ENCODE data around the gene HES6.

Gene HES6

DNA sequence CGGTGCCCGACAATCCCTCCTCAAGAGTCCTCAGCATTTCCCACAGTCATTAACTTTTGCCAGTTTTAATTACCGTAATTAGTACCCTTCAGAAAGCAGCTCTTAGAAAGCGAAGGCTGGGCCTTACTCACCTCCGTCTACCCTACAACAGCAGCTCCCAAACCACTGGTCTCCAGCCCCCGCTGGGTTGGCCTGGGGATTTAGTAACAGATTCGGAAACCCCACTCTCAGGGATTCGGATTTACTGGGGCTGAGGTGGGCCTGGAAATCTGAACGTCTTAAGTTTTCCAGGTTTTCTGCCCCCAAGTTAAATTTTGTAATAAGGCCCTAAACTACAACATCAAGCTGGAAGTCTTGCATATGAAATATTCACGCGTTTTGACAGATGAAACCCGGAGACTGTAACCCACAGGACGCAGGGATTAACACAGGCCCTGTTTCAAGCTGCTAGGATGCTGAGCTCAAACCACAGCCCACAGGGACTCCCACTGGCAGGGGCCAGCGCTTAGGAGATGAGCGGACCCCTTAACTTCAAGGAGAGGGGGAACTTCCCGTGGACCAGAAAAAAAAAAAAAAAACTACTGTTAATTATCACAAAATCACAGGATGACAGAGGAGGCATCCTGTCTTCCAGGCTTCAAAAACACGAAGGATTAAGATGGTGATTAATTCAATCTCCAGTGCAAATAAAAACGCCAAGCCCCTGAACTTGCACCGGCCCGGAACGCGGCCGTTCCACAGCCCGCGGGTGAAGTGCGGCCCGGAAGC, 37.3 kb downstream of the HES6 start:
- CTCF ChIA-PET: interaction anchor here (0.6 to 0.7 kb wide), 2 partner anchors 13 to 457 kb away, joined by 3 read pairs; no protein-coding TSS in a partner anchor
- POLR2A ChIA-PET (ENCODE audit: low non-redundant PET): no interaction called here
- TF ChIP-seq CTCF (conservative IDR thresholded peaks at IDR 0.05; ENCODE audit: low read depth): no peak

GRCh38 chr2:238190445-238190844, 49.4 kb downstream of the HES6 start:
- ChIA-PET CTCF (interaction anchor here (0.9 kb wide), 1 partner anchor 17 kb away, joined by 3 read pairs; no protein-coding TSS in a partner anchor), POLR2A (ENCODE audit: low non-redundant PET) (interaction anchor here (0.6 kb wide), 1 partner anchor 213 kb away, joined by 3 read pairs; no protein-coding TSS in a partner anchor)
- no peak overlapping the region for H3K27ac ChIP-seq
- DNase-seq (ENCODE audit: low spot score): no peak
- no peak for TF ChIP-seq CTCF (conservative IDR thresholded peaks at IDR 0.05; ENCODE audit: low read depth)

More for the DNA sequence above, 37.3 kb downstream of the HES6 start:
- DNase-seq (ENCODE audit: low spot score): peak; percentile 42
- H3K27ac ChIP-seq: peak overlapping the region; percentile 83
